Lung (tissue), 12 donors: ENCODE data around the gene CELA1. TPM values are rescaled to one million over a fixed set of nuclear protein-coding genes. Genes with fewer than 3 reads are reported as not detected.
A peak's percentile ranks its signal among the peaks of the same experiment; 100 is the strongest.

Experiments
- ATAC-seq: fragments of 200-7000 bp; cut with Tn5 transposase; one replicate; pipeline ENCODE4 v1.9.1; 2020; ENCODE audit warnings: moderate number of reproducible peaks; ENCODE audit not compliant: insufficient read depth, low FRiP score
- DNase-seq, 3 donors: peaks; one replicate each; pipeline ENCODE4 v3.0.0-alpha.2; 2013 to 2017
- H3K27ac ChIP-seq, 2 donors: one replicate each; pipeline ENCODE4 v1.5.1; 2013; ENCODE audit warnings: mild to moderate bottlenecking in 2 of 2, moderate library complexity in 2 of 2, control low read depth in 1 of 2, inconsistent platforms in 1 of 2, low read depth in 1 of 2, low read length in 1 of 2
- H3K27me3 ChIP-seq, 3 donors: one replicate each; pipeline ENCODE4 v1.5.1; 2013; ENCODE audit warnings: low read length in 2 of 3; ENCODE audit not compliant: control insufficient read depth in 3 of 3, insufficient read depth in 3 of 3
- H3K36me3 ChIP-seq, 4 donors: one replicate each; pipeline ENCODE4 v1.5.1; 2013; ENCODE audit warnings: low read length in 4 of 4, mild to moderate bottlenecking in 1 of 4, moderate library complexity in 1 of 4; ENCODE audit not compliant: control insufficient read depth in 4 of 4, insufficient read depth in 4 of 4
- H3K4me1 ChIP-seq, 5 donors: one replicate each; pipeline ENCODE4 v1.5.1; 2013; ENCODE audit warnings: low read length in 5 of 5, mild to moderate bottlenecking in 2 of 5, moderate library complexity in 1 of 5; ENCODE audit not compliant: control insufficient read depth in 5 of 5, insufficient read depth in 5 of 5
- H3K4me3 ChIP-seq: one replicate; pipeline ENCODE4 v1.5.1; 2013; ENCODE audit warnings: mild to moderate bottlenecking, control low read depth, moderate library complexity
- H3K9ac ChIP-seq, 2 donors: one replicate each; pipeline ENCODE4 v1.5.1; 2013; ENCODE audit warnings: low read length in 2 of 2, control low read depth in 1 of 2; ENCODE audit not compliant: insufficient read depth in 1 of 2
- H3K9me3 ChIP-seq, 4 donors: one replicate each; pipeline ENCODE4 v1.5.1; 2013; ENCODE audit warnings: low read length in 3 of 4, mild to moderate bottlenecking in 1 of 4, moderate library complexity in 1 of 4; ENCODE audit not compliant: control insufficient read depth in 4 of 4, insufficient read depth in 3 of 4
- WGBS, 2 donors: extraction: QIAGEN DNeasy Blood & Tissue Kit; methylation state at CpG; one replicate each; pipeline ENCODE4 v1.1.7; 2013; 5-methylcytosine and 5-hydroxymethylcytosine counted together
- polyA plus RNA-seq, 2 donors: library from polyadenylated mRNA; stranded (reverse); fragments of 200-250 nt; gene quantifications; one replicate each; pipeline ENCODE4 v1.2.1, GENCODE V29; 2013
- total RNA-seq, 2 donors: library from RNA; depleted of rRNA in 1 of 2; stranded (reverse); fragments of >200 nt in 1 of 2; gene quantifications; one replicate each; pipeline ENCODE4 v1.2.1, GENCODE V29; 2014 to 2021
- TF ChIP-seq, protein P1 (sequence below): IDR thresholded peaks from 2 replicates; pipeline ENCODE4 v1.5.1; 2012; ENCODE audit warnings: mild to moderate bottlenecking; ENCODE audit errors: control extremely low read depth, extremely low read depth
- donor health status: control.
- donor health status: control.
- donor health status: Bipolar disorder and iron deficiency.
- donor health status: healthy.
- donor health status: DM: yes; HTN: yes; CAD: no.

Gene CELA1
- total and polyA plus RNA-seq, 4 donors: 0.05 TPM; not detected in 3

DNA sequence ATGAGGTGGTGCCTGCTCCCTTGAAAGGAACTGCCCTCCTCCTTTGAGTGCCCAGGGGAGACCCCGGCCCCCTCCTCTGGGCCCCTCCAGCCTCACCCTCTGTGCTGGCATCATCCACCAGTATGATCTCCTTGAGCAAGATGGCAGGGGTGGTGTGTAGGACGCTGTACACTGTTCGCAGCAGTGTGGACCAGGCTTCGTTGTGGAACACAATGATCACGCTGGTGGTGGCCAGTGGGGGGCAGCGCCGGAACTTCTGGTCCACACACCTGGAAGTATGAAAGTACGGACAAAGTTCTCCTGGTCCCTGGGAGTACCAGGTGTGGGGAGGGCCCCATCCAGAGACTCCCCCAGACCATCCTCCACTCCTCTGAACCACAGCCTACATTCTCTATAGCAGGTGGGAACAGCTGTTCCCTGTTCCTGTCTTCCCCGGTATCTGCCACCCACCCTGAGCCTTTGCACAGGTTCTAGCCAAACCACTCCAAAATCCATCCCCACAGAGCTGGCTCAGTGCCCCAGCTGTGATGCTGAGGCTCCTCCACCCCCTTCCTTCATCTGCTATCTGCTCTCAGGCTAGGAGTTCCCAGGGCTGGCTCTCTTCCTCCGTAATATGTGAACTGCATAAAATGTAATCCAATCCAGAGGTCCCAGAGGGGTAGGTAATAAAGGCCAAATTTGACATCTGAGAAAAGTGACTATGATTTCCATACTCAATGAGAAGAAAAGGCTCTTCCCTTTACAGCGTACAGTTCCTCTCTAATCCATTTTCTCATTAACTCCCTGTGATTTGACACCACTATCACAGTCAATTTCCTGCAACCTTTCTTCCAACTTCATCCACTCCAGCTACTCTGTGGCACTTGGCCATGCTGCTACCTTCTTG is 30.9 kb upstream of the CELA1 start:
- ATAC-seq (no peak), DNase-seq (peak in 1 of 3 donors; percentile 40)
- Histone ChIP-seq H3K36me3 (peaks cover 0 to 2% (median 0%) of the 10 kb centered on the region in 4 donors), H3K27me3 (no peaks in the 10 kb centered on the region), H3K9me3 (no peaks in the 10 kb centered on the region), H3K27ac (no peak overlapping the region), H3K4me3 (no peak overlapping the region), H3K9ac (no peak overlapping the region), H3K4me1 (no peaks in the 10 kb centered on the region)
- 88 to 93% methylated on average over 11 of the region's 11 CpGs for WGBS, 2 donors
- TF ChIP-seq, protein P1, sequence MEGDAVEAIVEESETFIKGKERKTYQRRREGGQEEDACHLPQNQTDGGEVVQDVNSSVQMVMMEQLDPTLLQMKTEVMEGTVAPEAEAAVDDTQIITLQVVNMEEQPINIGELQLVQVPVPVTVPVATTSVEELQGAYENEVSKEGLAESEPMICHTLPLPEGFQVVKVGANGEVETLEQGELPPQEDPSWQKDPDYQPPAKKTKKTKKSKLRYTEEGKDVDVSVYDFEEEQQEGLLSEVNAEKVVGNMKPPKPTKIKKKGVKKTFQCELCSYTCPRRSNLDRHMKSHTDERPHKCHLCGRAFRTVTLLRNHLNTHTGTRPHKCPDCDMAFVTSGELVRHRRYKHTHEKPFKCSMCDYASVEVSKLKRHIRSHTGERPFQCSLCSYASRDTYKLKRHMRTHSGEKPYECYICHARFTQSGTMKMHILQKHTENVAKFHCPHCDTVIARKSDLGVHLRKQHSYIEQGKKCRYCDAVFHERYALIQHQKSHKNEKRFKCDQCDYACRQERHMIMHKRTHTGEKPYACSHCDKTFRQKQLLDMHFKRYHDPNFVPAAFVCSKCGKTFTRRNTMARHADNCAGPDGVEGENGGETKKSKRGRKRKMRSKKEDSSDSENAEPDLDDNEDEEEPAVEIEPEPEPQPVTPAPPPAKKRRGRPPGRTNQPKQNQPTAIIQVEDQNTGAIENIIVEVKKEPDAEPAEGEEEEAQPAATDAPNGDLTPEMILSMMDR: no peak

DNA sequence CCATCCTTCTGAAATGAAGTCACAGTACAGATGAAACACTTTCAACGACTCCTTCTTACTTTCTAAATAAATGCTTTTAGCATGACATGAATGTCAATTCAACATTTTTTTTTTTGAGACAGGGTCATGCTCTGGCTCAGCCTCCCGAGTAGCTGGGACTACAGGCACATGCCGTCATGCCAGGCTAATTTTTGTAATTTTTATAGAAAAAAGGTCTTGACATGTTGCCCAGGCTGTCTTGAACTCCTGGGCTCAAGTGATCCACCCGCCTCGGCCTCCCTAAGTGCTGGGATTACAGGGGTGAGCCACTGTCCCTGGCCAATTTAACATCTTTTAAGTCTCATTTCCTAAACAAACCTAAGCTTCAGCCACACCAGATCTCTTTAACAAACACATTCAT is 28.4 kb upstream of the CELA1 start:
- Histone ChIP-seq H3K9ac (no peak overlapping the region), H3K4me1 (peaks cover 0 to 4% (median 0%) of the 10 kb centered on the region in 5 donors), H3K27me3 (no peaks in the 10 kb centered on the region), H3K36me3 (peaks cover 0 to 2% (median 0%) of the 10 kb centered on the region in 4 donors), H3K9me3 (no peaks in the 10 kb centered on the region), H3K4me3 (no peak overlapping the region), H3K27ac (no peak overlapping the region)
- DNase-seq (no peak), ATAC-seq (no peak)
- TF ChIP-seq, protein P1: no peak
- WGBS, 2 donors: 73 to 82% methylated on average over 5 of the region's 5 CpGs

DNA sequence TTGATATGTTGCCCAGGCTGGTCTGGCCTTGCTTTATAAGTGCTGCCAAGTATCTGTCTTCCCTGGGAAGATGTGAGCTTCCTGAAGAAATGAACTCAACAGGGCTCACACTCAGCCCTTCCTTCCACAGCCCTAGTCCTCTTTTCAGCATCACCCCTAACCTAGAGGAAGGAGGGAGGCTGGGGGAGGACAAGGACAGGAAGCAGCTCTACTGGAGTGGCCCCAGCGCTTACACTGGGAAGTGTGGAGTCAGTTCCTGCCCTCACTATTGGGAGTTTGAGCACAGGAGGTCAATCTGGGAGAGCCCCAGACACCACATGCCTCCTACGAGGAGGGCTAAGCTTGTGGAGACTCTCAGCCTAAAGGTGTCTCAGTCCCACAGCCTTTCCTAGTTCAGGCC is 27.9 kb upstream of the CELA1 start:
- Histone ChIP-seq H3K27ac (no peak overlapping the region), H3K9me3 (no peaks in the 10 kb centered on the region), H3K4me1 (peaks cover 0 to 4% (median 2%) of the 10 kb centered on the region in 5 donors), H3K36me3 (peaks cover 0 to 2% (median 0%) of the 10 kb centered on the region in 4 donors), H3K27me3 (no peaks in the 10 kb centered on the region), H3K9ac (no peak overlapping the region), H3K4me3 (no peak overlapping the region)
- WGBS, 2 donors: 81 to 83% methylated on average over 2 of the region's 2 CpGs
- DNase-seq (no peak), ATAC-seq (no peak)
- TF ChIP-seq, protein P1: no peak
